ENCODE measurements around the gene CRIP1.

CRIP1 gene

DNA sequence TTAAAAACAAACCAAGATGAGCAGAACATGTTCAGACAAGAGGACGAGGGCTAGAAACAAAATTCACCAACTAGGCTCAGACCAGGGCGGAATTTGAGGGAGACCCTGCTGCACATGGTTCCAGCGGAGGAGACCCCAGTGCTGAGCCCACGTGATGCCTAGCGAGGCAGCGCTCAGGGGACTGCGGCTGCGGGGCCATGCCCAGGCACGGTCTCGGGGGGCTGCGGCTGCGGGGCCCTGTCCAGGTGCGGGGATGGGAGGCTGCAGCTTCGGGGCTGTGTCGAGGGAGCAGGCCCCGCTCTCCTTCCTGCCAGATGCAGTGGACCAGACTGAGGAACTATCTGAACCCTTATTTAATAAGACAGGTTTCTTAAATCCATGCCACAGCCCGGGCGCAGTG, 24.8 kb upstream of the CRIP1 start:
- Histone ChIP-seq H3K9me2 (replicated peaks; ENCODE audit: low read depth, low read length) (no peaks in the 10 kb centered on the region), H2AFZ (ENCODE audit: low read length) (no peak overlapping the region), H3K9ac (ENCODE audit: low read depth, low read length, poor library complexity, severe bottlenecking) (no peak overlapping the region), H3K4me2 (ENCODE audit: low read depth, low read length, poor library complexity, severe bottlenecking) (no peak overlapping the region), H3K9me3 (ENCODE audit: insufficient read depth, low read depth, low read length) (no peaks in the 10 kb centered on the region), H3K79me2 (ENCODE audit: insufficient read depth, low read length) (no peaks in the 10 kb centered on the region), H3F3A (ENCODE audit: low read depth) (no peaks in the 10 kb centered on the region), H3K36me3 (ENCODE audit: insufficient read depth, low read length) (peaks cover 43% of the 10 kb centered on the region; the same call in 1 of the 2 replicates), H3K4me1 (ENCODE audit: insufficient read depth, low read length, poor library complexity, severe bottlenecking) (no peaks in the 10 kb centered on the region), H4K20me1 (ENCODE audit: insufficient read depth, low read length, poor library complexity, severe bottlenecking) (no peaks in the 10 kb centered on the region), H3K4me3 (ENCODE audit: low read length, poor library complexity, severe bottlenecking) (no peak overlapping the region), H3K27me3 (ENCODE audit: insufficient read depth, low read length, poor library complexity, severe bottlenecking) (no peaks in the 10 kb centered on the region)
- TF ChIP-seq, protein P1, sequence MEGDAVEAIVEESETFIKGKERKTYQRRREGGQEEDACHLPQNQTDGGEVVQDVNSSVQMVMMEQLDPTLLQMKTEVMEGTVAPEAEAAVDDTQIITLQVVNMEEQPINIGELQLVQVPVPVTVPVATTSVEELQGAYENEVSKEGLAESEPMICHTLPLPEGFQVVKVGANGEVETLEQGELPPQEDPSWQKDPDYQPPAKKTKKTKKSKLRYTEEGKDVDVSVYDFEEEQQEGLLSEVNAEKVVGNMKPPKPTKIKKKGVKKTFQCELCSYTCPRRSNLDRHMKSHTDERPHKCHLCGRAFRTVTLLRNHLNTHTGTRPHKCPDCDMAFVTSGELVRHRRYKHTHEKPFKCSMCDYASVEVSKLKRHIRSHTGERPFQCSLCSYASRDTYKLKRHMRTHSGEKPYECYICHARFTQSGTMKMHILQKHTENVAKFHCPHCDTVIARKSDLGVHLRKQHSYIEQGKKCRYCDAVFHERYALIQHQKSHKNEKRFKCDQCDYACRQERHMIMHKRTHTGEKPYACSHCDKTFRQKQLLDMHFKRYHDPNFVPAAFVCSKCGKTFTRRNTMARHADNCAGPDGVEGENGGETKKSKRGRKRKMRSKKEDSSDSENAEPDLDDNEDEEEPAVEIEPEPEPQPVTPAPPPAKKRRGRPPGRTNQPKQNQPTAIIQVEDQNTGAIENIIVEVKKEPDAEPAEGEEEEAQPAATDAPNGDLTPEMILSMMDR (conservative IDR thresholded peaks at IDR 0.05; ENCODE audit: low read length): no peak
- TF ChIP-seq EZH2phosphoT487 (IDR thresholded peaks at IDR 0.05; ENCODE audit: borderline replicate concordance): no peak

DNA sequence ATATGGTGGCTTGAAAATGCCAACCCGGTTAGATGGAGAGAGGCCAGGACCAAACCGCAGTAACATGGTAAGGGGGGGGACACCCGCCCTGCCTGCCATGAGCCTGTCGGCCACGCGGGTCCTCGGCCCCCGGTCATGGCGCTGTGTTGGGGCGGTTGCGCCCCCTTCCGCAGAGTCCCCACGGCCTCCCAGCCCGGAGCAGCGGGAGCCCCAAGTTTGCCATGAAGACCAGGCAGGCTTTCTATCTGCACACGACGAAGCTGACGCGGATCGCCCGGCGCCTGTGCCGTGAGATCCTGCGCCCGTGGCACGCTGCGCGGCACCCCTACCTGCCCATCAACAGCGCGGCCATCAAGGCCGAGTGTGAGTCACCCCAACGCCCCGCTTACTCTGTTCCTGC, 22.2 kb upstream of the CRIP1 start:
- no peak overlapping the region for H3K9ac ChIP-seq (ENCODE audit: low read depth, low read length, poor library complexity, severe bottlenecking)
- TF ChIP-seq EZH2phosphoT487 (IDR thresholded peaks at IDR 0.05; ENCODE audit: borderline replicate concordance): no peak
- TF ChIP-seq, protein P1 (conservative IDR thresholded peaks at IDR 0.05; ENCODE audit: low read length): no peak

DNA sequence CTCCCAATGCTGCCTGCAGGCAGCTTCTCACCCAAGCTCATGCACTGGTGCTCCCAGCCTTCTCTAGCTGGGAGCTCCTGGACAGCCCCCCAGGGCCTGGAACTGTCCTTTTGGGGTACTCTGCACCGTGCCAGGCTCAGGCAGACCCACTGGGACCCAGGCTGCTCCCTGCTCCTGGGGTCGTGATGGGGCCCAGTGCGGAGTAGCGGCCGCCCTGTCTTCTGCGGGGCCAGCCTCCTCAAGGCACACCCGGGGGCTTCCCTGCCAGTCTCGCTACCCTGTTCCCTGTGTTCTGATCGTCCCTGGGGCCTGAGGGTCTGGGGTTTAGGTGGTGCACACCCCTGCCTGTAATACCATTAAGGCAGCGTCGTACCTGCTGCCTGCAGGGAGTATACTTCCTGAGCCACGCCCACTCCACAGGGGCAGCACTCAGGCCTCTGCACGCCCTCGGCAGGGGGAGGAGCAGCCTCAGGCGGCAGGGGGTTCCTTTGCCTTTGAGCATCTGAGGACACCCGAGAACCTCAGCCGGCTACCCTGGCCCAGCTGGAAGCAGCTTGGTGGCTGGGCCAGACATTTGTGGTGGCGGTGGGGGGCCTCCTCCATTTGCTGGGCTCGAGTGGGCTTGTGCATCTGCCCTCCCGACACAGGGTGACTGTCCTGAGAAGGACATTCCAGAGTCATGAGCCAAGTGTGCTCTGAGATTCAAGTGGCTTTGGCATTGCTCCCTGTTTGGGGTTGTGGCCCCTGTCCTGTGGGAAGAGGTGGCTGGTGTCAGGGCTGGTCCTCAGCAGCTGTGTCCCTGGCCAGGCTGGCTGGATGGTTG, 21.3 kb upstream of the CRIP1 start:
- H3K4me3 ChIP-seq (ENCODE audit: low read length, poor library complexity, severe bottlenecking): no peak overlapping the region
- no peaks in the 10 kb centered on the region for H3K9me3 ChIP-seq (ENCODE audit: insufficient read depth, low read depth, low read length)
- H3K4me1 ChIP-seq (ENCODE audit: insufficient read depth, low read length, poor library complexity, severe bottlenecking): no peaks in the 10 kb centered on the region
- no peak overlapping the region for H3K9ac ChIP-seq (ENCODE audit: low read depth, low read length, poor library complexity, severe bottlenecking)
- H2AFZ ChIP-seq (ENCODE audit: low read length): no peak overlapping the region
- H3K79me2 ChIP-seq (ENCODE audit: insufficient read depth, low read length): no peaks in the 10 kb centered on the region
- H3F3A ChIP-seq (ENCODE audit: low read depth): no peaks in the 10 kb centered on the region
- TF ChIP-seq EZH2phosphoT487 (IDR thresholded peaks at IDR 0.05; ENCODE audit: borderline replicate concordance): no peak
- TF ChIP-seq, protein P1 (conservative IDR thresholded peaks at IDR 0.05; ENCODE audit: low read length): no peak
- H3K27me3 ChIP-seq (ENCODE audit: insufficient read depth, low read length, poor library complexity, severe bottlenecking): no peaks in the 10 kb centered on the region
- H3K36me3 ChIP-seq (ENCODE audit: insufficient read depth, low read length): peaks cover 38% of the 10 kb centered on the region; the same call in 1 of the 2 replicates
- H3K4me2 ChIP-seq (ENCODE audit: low read depth, low read length, poor library complexity, severe bottlenecking): no peak overlapping the region
- no peaks in the 10 kb centered on the region for H3K9me2 ChIP-seq (replicated peaks; ENCODE audit: low read depth, low read length)
- no peaks in the 10 kb centered on the region for H4K20me1 ChIP-seq (ENCODE audit: insufficient read depth, low read length, poor library complexity, severe bottlenecking)

More for the DNA sequence above, 22.2 kb upstream of the CRIP1 start:
- H3K36me3 ChIP-seq (ENCODE audit: insufficient read depth, low read length): peaks cover 42% of the 10 kb centered on the region; the same call in 1 of the 2 replicates
- H3K79me2 ChIP-seq (ENCODE audit: insufficient read depth, low read length): no peaks in the 10 kb centered on the region
- H4K20me1 ChIP-seq (ENCODE audit: insufficient read depth, low read length, poor library complexity, severe bottlenecking): no peaks in the 10 kb centered on the region
- H3K9me2 ChIP-seq (replicated peaks; ENCODE audit: low read depth, low read length): no peaks in the 10 kb centered on the region
- no peaks in the 10 kb centered on the region for H3K4me1 ChIP-seq (ENCODE audit: insufficient read depth, low read length, poor library complexity, severe bottlenecking)
- no peaks in the 10 kb centered on the region for H3K9me3 ChIP-seq (ENCODE audit: insufficient read depth, low read depth, low read length)
- no peak overlapping the region for H2AFZ ChIP-seq (ENCODE audit: low read length)
- no peak overlapping the region for H3K4me3 ChIP-seq (ENCODE audit: low read length, poor library complexity, severe bottlenecking)
- no peaks in the 10 kb centered on the region for H3K27me3 ChIP-seq (ENCODE audit: insufficient read depth, low read length, poor library complexity, severe bottlenecking)
- no peak overlapping the region for H3K4me2 ChIP-seq (ENCODE audit: low read depth, low read length, poor library complexity, severe bottlenecking)
- no peaks in the 10 kb centered on the region for H3F3A ChIP-seq (ENCODE audit: low read depth)
